ENCODE results near the gene COG1.

COG1 gene

DNA sequence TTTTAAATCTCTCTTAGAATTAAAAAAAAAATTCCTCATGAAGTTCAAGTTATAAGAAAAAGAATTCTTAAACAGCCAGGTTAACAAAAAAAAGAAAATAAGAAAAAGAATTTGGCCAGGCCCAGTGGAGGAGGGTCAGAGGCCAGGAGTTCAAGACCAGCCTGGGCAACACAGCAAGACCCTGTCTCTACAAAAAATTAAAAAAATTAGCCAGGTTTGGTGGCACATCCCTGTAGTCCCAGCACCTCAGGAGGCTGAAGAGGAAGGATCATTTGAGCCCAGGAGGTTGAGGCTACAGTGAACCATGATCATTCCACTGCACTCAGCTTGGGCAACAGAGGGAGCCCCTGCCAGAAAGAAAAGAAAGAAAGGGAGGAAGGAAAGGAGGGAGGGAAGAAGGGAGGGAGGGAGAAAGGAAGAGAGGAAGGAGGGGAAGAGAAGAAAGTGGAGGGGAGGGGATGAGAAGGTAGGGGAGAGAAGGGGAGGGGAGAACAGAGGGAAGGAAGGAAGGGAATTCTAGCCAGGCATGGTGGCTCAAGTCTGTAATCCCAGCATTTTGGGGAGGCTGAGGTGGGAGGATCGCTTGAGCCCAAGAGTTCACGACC is 30.9 kb downstream of the COG1 start:
- DNase-seq (ENCODE audit: extremely low read depth, low read depth): no peak
- no peak for TF ChIP-seq CTCF (IDR thresholded peaks at IDR 0.05; ENCODE audit: low read depth, low read length, missing control alignments)
- no peak overlapping the region for H3K4me3 ChIP-seq (replicated peaks; ENCODE audit: low read depth, low read length)

GRCh38 chr17:73224237-73224636 is 31.4 kb downstream of the COG1 start:
- TF ChIP-seq CTCF (IDR thresholded peaks at IDR 0.05; ENCODE audit: low read depth, low read length, missing control alignments): no peak
- DNase-seq (ENCODE audit: extremely low read depth, low read depth): no peak
- no peak overlapping the region for H3K4me3 ChIP-seq (replicated peaks; ENCODE audit: low read depth, low read length)

DNA sequence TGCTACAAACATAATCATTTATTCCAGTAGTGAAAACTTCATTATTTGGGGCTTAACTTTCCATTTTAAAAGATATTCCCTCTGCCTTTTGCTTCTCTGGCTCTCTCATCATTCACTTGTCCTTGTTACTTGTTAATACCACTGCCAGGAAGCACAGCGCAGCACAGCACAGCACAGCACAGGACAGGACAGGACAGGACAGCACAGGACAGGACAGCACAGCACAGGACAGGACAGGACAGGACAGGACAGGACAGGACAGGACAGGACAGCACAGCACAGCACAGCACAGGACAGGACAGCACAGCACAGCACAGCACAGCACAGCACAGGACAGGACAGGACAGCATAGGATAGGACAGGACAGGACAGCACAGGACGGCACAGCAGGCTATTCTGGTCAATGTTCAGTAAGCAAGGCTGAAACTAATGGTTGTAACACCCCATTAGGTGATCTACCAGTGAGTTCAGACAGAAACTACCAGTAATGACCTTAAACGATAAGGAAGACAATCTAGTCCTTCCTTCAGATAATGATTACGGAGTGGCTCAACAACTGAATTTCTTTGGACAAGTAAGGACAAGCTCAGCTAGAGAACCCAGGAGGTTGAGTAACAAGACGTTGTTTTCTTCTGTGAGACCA is 31.9 kb downstream of the COG1 start:
- no peak for TF ChIP-seq CTCF (IDR thresholded peaks at IDR 0.05; ENCODE audit: low read depth, low read length, missing control alignments)
- H3K4me3 ChIP-seq (replicated peaks; ENCODE audit: low read depth, low read length): no peak overlapping the region
- DNase-seq (ENCODE audit: extremely low read depth, low read depth): no peak

DNA sequence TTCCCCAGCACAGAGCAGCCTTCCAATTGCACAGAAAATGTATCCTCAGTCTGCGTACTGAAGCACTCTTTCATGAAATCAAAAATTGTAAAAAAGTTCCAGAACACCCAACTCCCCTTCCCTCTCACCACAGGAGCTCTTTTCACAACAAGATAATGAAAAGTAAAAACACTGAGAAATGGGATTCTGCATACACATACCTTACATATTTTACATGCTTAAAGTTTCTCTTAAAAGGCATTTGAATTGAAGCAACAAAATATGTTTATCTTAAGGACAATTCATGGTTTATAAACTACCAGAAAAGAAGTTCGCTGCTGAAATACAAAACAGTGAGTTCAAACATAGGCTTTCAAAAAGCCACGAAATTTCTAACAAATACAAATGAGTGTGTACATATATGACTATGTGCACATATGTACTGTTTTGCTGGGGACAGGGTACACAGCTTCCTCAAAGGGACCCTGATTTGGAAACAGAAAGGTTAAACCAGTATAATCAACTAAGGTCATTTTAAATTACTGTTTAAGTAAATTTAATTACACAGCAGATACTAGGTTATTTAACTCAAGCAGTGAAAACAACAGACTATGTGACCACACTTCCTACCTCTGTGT is 33.8 kb downstream of the COG1 start:
- no peak for DNase-seq (ENCODE audit: extremely low read depth, low read depth)
- TF ChIP-seq CTCF (IDR thresholded peaks at IDR 0.05; ENCODE audit: low read depth, low read length, missing control alignments): no peak
- H3K4me3 ChIP-seq (replicated peaks; ENCODE audit: low read depth, low read length): no peak overlapping the region

GRCh38 chr17:73227379-73227778 is 34.5 kb downstream of the COG1 start:
- no peak overlapping the region for H3K4me3 ChIP-seq (replicated peaks; ENCODE audit: low read depth, low read length)
- no peak for DNase-seq (ENCODE audit: extremely low read depth, low read depth)
- TF ChIP-seq CTCF (IDR thresholded peaks at IDR 0.05; ENCODE audit: low read depth, low read length, missing control alignments): no peak

- no peak overlapping the region for H3K4me3 ChIP-seq (replicated peaks; ENCODE audit: low read depth, low read length)
- no peak for DNase-seq (ENCODE audit: extremely low read depth, low read depth)
- no peak for TF ChIP-seq CTCF (IDR thresholded peaks at IDR 0.05; ENCODE audit: low read depth, low read length, missing control alignments)
Measured at GRCh38 chr17:73227944-73228343, 35.1 kb downstream of the COG1 start.

All from HFF-Myc (cell line).